SK-N-SH treated with all-trans-retinoic acid at 6 μM for 48 hours (cell line): Measurements from ENCODE around the gene ABCC5.

ENCODE experiments used
- ATAC-seq: fragments of 200-7000 bp; cut with Tn5 transposase; 3 replicates; pipeline ENCODE4 v1.9.1; 2020; ENCODE audit warnings: mild to moderate bottlenecking, moderate library complexity
- ARNTL ChIP-seq: fragments of 450-650 bp; formaldehyde crosslinking; IDR thresholded peaks from 2 replicates; pipeline ENCODE4 v1.5.0; 2020; ENCODE audit warnings: low read depth, mild to moderate bottlenecking, moderate library complexity, borderline replicate concordance
- CSDC2 ChIP-seq: fragments of 250-450 bp; sonication (Bioruptor Pico); IDR thresholded peaks from 2 replicates; pipeline ENCODE4 v1.5.0; 2020; ENCODE audit warnings: mild to moderate bottlenecking, moderate library complexity
- ESRRG ChIP-seq: fragments of 250-450 bp; sonication (Bioruptor Pico); IDR thresholded peaks from 2 replicates; pipeline ENCODE4 v1.6.1; 2021; ENCODE audit warnings: mild to moderate bottlenecking
- GLIS3 ChIP-seq: fragments of 250-450 bp; sonication (Bioruptor Pico); IDR thresholded peaks from 2 replicates; pipeline ENCODE4 v1.5.0; 2020; ENCODE audit warnings: mild to moderate bottlenecking, moderate library complexity
- ISL1 ChIP-seq: fragments of 250-450 bp; sonication (Bioruptor Pico); IDR thresholded peaks from 2 replicates; pipeline ENCODE4 v2.1.2; 2022; ENCODE audit warnings: mild to moderate bottlenecking, moderate library complexity
- OSR1 ChIP-seq: fragments of 250-450 bp; sonication (Bioruptor Pico); IDR thresholded peaks from 2 replicates; pipeline ENCODE4 v1.8.0; 2022; ENCODE audit warnings: moderate library complexity, mild to moderate bottlenecking, inconsistent platforms
- PATZ1 ChIP-seq: fragments of 250-450 bp; sonication (Bioruptor Pico); IDR thresholded peaks from 2 replicates; pipeline ENCODE4 v1.8.0; 2020; ENCODE audit warnings: mild to moderate bottlenecking, moderate library complexity, borderline replicate concordance
- PPARA ChIP-seq: fragments of 250-450 bp; sonication (Bioruptor Pico); IDR thresholded peaks from 2 replicates; pipeline ENCODE4 v1.5.0; 2020; ENCODE audit warnings: mild to moderate bottlenecking, borderline replicate concordance
- RARB ChIP-seq: fragments of 250-450 bp; sonication (Bioruptor Pico); IDR thresholded peaks from 2 replicates; pipeline ENCODE4 v1.8.0; 2021; ENCODE audit warnings: mild to moderate bottlenecking, moderate library complexity
- SNAI2 ChIP-seq: fragments of 250-450 bp; sonication (Bioruptor Pico); IDR thresholded peaks from 2 replicates; pipeline ENCODE4 v1.5.0; 2020; ENCODE audit warnings: mild to moderate bottlenecking, moderate library complexity
- TCF4 ChIP-seq: fragments of 250-450 bp; sonication (Bioruptor Pico); IDR thresholded peaks from 2 replicates; pipeline ENCODE4 v1.8.0; 2021; ENCODE audit warnings: mild to moderate bottlenecking, moderate library complexity, borderline replicate concordance
- TOX ChIP-seq: fragments of 250-450 bp; sonication (Bioruptor Pico); IDR thresholded peaks from 2 replicates; pipeline ENCODE4 v1.8.0; 2021; ENCODE audit warnings: mild to moderate bottlenecking, moderate library complexity, borderline replicate concordance
- ZC3H10 ChIP-seq: fragments of 250-450 bp; sonication (Bioruptor Pico); IDR thresholded peaks from 2 replicates; pipeline ENCODE4 v1.5.1; 2021; ENCODE audit warnings: mild to moderate bottlenecking, moderate library complexity
- ZFP30 ChIP-seq: fragments of 450-650 bp; formaldehyde crosslinking; IDR thresholded peaks from 2 replicates; pipeline ENCODE4 v1.5.0; 2022; ENCODE audit warnings: mild to moderate bottlenecking, moderate library complexity
- ZNF565 ChIP-seq: fragments of 450-650 bp; formaldehyde crosslinking; conservative IDR thresholded peaks from 2 replicates; pipeline ENCODE4 v1.5.0; 2020; ENCODE audit warnings: low read depth, mild to moderate bottlenecking, moderate library complexity
- ZNF70 ChIP-seq: fragments of 450-650 bp; formaldehyde crosslinking; IDR thresholded peaks from 2 replicates; pipeline ENCODE4 v1.5.0; 2020; ENCODE audit warnings: mild to moderate bottlenecking, moderate library complexity
- TF ChIP-seq, protein P1 (sequence below): fragments of 250-450 bp; sonication (Bioruptor Pico); IDR thresholded peaks from 2 replicates; pipeline ENCODE4 v1.5.1; 2020; ENCODE audit warnings: low read depth, mild to moderate bottlenecking, moderate library complexity
- TF ChIP-seq, protein P2 (sequence below): fragments of 250-450 bp; sonication (Bioruptor Pico); IDR thresholded peaks from 2 replicates; pipeline ENCODE4 v1.5.1; 2021; ENCODE audit warnings: mild to moderate bottlenecking, moderate library complexity

Gene ABCC5

DNA sequence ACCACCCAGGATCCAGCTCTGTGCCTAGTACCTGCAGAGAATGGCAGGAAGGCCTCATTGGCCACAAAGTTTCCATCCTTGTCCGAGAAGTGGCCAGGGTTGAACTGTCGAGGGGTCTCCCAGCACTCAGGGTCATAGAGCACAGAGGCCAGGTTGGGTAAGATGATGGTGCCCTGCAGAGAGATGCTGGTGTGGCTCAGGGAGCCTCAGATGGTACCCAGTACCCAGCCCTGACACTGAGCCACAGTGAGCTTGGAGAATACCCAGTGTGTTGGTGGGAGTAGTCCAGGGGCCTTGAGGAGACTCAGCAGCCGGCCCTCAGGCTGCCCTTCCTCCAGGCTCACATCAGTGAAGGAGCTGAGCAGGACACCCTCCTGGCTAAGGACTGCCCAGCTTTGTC, 121.5 kb downstream of the ABCC5 start:
- TF ChIP-seq, protein P1, sequence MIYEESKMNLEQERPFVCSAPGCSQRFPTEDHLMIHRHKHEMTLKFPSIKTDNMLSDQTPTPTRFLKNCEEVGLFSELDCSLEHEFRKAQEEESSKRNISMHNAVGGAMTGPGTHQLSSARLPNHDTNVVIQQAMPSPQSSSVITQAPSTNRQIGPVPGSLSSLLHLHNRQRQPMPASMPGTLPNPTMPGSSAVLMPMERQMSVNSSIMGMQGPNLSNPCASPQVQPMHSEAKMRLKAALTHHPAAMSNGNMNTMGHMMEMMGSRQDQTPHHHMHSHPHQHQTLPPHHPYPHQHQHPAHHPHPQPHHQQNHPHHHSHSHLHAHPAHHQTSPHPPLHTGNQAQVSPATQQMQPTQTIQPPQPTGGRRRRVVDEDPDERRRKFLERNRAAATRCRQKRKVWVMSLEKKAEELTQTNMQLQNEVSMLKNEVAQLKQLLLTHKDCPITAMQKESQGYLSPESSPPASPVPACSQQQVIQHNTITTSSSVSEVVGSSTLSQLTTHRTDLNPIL (CRISPR knock-in tag): no peak
- TF ChIP-seq GLIS3 (CRISPR knock-in tag): no peak
- TF ChIP-seq TOX (CRISPR knock-in tag): no peak
- TF ChIP-seq SNAI2 (CRISPR knock-in tag): no peak
- TF ChIP-seq ZNF70: no peak
- TF ChIP-seq, protein P2, sequence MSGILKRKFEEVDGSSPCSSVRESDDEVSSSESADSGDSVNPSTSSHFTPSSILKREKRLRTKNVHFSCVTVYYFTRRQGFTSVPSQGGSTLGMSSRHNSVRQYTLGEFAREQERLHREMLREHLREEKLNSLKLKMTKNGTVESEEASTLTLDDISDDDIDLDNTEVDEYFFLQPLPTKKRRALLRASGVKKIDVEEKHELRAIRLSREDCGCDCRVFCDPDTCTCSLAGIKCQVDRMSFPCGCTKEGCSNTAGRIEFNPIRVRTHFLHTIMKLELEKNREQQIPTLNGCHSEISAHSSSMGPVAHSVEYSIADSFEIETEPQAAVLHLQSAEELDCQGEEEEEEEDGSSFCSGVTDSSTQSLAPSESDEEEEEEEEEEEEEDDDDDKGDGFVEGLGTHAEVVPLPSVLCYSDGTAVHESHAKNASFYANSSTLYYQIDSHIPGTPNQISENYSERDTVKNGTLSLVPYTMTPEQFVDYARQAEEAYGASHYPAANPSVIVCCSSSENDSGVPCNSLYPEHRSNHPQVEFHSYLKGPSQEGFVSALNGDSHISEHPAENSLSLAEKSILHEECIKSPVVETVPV (CRISPR knock-in tag): no peak
- ATAC-seq: peak; percentile 21

DNA sequence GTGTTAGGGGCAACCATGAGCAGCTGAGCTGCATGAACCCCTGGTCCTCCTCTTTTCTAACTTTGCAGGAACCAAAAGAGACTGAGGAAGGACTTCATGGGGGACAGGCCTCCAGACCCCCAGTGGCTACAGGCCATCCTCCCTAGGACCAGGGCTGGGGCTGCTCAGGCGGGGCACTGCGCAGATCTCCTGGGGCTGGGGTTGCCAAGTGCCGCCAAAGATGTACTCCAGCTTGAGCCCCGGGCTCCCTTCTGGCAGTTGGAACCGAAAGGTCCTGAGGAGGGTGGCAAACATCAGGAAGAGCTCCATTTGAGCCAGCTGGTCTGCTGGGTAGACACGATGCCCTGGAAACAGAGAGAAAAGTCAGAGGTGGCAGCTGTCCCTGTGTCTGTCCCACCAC, 121.9 kb downstream of the ABCC5 start:
- TF ChIP-seq ESRRG (CRISPR knock-in tag) (no peak), ISL1 (CRISPR knock-in tag) (no peak), RARB (CRISPR knock-in tag) (no peak), ZC3H10 (no peak), ZNF565 (no peak), OSR1 (CRISPR knock-in tag) (no peak), ZFP30 (CRISPR knock-in tag) (no peak), CSDC2 (CRISPR knock-in tag) (no peak), PPARA (CRISPR knock-in tag) (no peak), TCF4 (CRISPR knock-in tag) (no peak)
- TF ChIP-seq, protein P1 (CRISPR knock-in tag): no peak
- TF ChIP-seq, protein P2 (CRISPR knock-in tag): no peak
- peak; percentile 12; the same call in 2 of the 3 replicates for ATAC-seq

- ATAC-seq: peak; percentile 89
- TF ChIP-seq RARB (CRISPR knock-in tag): no peak
- TF ChIP-seq, protein P1 (CRISPR knock-in tag): no peak
- no peak for TF ChIP-seq PATZ1
- no peak for TF ChIP-seq TOX (CRISPR knock-in tag)
- no peak for TF ChIP-seq TCF4 (CRISPR knock-in tag)
- no peak for TF ChIP-seq PPARA (CRISPR knock-in tag)
- no peak for TF ChIP-seq ZNF70
- no peak for TF ChIP-seq ZC3H10
- TF ChIP-seq ARNTL (CRISPR knock-in tag): no peak
- no peak for TF ChIP-seq ZNF565
- TF ChIP-seq, protein P2 (CRISPR knock-in tag): no peak
- TF ChIP-seq GLIS3 (CRISPR knock-in tag): no peak
- TF ChIP-seq SNAI2 (CRISPR knock-in tag): no peak
Measured at GRCh38 chr3:183895296-183895695, 122.4 kb downstream of the ABCC5 start.
